HepG2 (cell line): Measurements from ENCODE around the gene ARPC3. TPM values are rescaled to one million over a fixed set of nuclear protein-coding genes. Genes with fewer than 3 reads are reported as not detected.

ENCODE experiments used
- ARHGAP35 ChIP-seq: sonication (generic); formaldehyde crosslinking; IDR thresholded peaks from 2 replicates; pipeline ENCODE4 v1.9.0; 2022; ENCODE audit warnings: mild to moderate bottlenecking, inconsistent platforms, moderate library complexity, missing genetic modification reagents, borderline replicate concordance
- ATF7-NPFF ChIP-seq: sonication (generic); formaldehyde crosslinking; IDR thresholded peaks from 2 replicates; pipeline ENCODE4 v1.8.1; 2023; ENCODE audit warnings: mild to moderate bottlenecking, low read depth, missing genetic modification reagents, moderate library complexity
- CCAR2 ChIP-seq: fragments of 200-400 bp; formaldehyde crosslinking; optimal IDR thresholded peaks from 2 replicates; pipeline ENCODE3; 2018; ENCODE audit warnings: low read depth, mild to moderate bottlenecking, low read length, moderate library complexity
- CEBPB ChIP-seq: IDR thresholded peaks from 2 replicates; pipeline ENCODE4 v1.6.1; 2011; ENCODE audit warnings: low read depth, low read length, improper control_type of control experiment, borderline replicate concordance
- FOSL1 ChIP-seq: sonication (generic); formaldehyde crosslinking; IDR thresholded peaks from 2 replicates; pipeline ENCODE4 v1.9.0; 2021; ENCODE audit warnings: missing genetic modification reagents, borderline replicate concordance
- HDAC2 ChIP-seq: sonication (generic); formaldehyde crosslinking; IDR thresholded peaks from 2 replicates; pipeline ENCODE4 v1.4.0; 2020; ENCODE audit warnings: missing genetic modification reagents
- HNRNPK ChIP-seq: fragments of 200-400 bp; formaldehyde crosslinking; IDR thresholded peaks from 2 replicates; pipeline ENCODE4 v1.6.1; 2018; ENCODE audit warnings: low read length, low read depth, moderate library complexity, mild to moderate bottlenecking; ENCODE audit not compliant: poor library complexity, severe bottlenecking
- ISX ChIP-seq: sonication (generic); formaldehyde crosslinking; conservative IDR thresholded peaks from 2 replicates; pipeline ENCODE4 v1.5.0; 2020; ENCODE audit warnings: missing genetic modification reagents
- KMT2A ChIP-seq: sonication (generic); formaldehyde crosslinking; IDR thresholded peaks from 2 replicates; pipeline ENCODE4 v1.4.0; 2020; ENCODE audit warnings: missing genetic modification reagents
- MBD4 ChIP-seq: IDR thresholded peaks from 2 replicates; pipeline ENCODE4 v1.6.1; 2012; ENCODE audit warnings: low read length, inconsistent platforms, borderline replicate concordance
- NCOA2 ChIP-seq: sonication (generic); formaldehyde crosslinking; IDR thresholded peaks from 2 replicates; pipeline ENCODE4 v1.8.0; 2022; ENCODE audit warnings: inconsistent platforms
- NFE2L1 ChIP-seq: sonication (generic); formaldehyde crosslinking; IDR thresholded peaks from 2 replicates; pipeline ENCODE4 v1.4.0; 2020; ENCODE audit warnings: missing genetic modification reagents, mild to moderate bottlenecking, borderline replicate concordance
- NR2C2 ChIP-seq: sonication (generic); formaldehyde crosslinking; IDR thresholded peaks from 2 replicates; pipeline ENCODE4 v1.4.0; 2020; ENCODE audit warnings: missing genetic modification reagents, mild to moderate bottlenecking, moderate library complexity, borderline replicate concordance
- RAD21 ChIP-seq: fragments of 450-650 bp; formaldehyde crosslinking; IDR thresholded peaks from 2 replicates; pipeline ENCODE4 v1.5.0; 2020; ENCODE audit warnings: mild to moderate bottlenecking
- SMAD1 ChIP-seq: sonication (generic); formaldehyde crosslinking; IDR thresholded peaks from 2 replicates; pipeline ENCODE4 v1.4.0; 2020; ENCODE audit warnings: missing genetic modification reagents, low read depth, mild to moderate bottlenecking, borderline replicate concordance
- SMAD9 ChIP-seq: sonication (generic); formaldehyde crosslinking; IDR thresholded peaks from 2 replicates; pipeline ENCODE4 v1.5.1; 2020; ENCODE audit warnings: mild to moderate bottlenecking, missing genetic modification reagents
- TARDBP ChIP-seq: sonication (generic); formaldehyde crosslinking; IDR thresholded peaks from 2 replicates; pipeline ENCODE4 v1.8.0; 2022; ENCODE audit warnings: mild to moderate bottlenecking, missing genetic modification reagents
- ZNF10 ChIP-seq: sonication (generic); formaldehyde crosslinking; IDR thresholded peaks from 2 replicates; pipeline ENCODE4 v1.4.0; 2020; ENCODE audit warnings: mild to moderate bottlenecking, low read depth, missing genetic modification reagents, borderline replicate concordance
- ZNF292 ChIP-seq: sonication (generic); formaldehyde crosslinking; IDR thresholded peaks from 2 replicates; pipeline ENCODE4 v1.8.1; 2022; ENCODE audit warnings: mild to moderate bottlenecking, low read depth, missing genetic modification reagents, borderline replicate concordance
- ZNF354B ChIP-seq: sonication (generic); formaldehyde crosslinking; IDR thresholded peaks from 2 replicates; pipeline ENCODE4 v1.8.0; 2022; ENCODE audit warnings: mild to moderate bottlenecking, missing genetic modification reagents
- ZNF44 ChIP-seq: sonication (generic); formaldehyde crosslinking; IDR thresholded peaks from 2 replicates; pipeline ENCODE4 v1.5.1; 2020; ENCODE audit warnings: mild to moderate bottlenecking, missing genetic modification reagents
- ZNF496 ChIP-seq: sonication (generic); formaldehyde crosslinking; IDR thresholded peaks from 2 replicates; pipeline ENCODE4 v1.8.1; 2023; ENCODE audit warnings: mild to moderate bottlenecking, moderate library complexity, missing genetic modification reagents; ENCODE audit not compliant: insufficient replicate concordance
- ZNF766 ChIP-seq: sonication (generic); formaldehyde crosslinking; IDR thresholded peaks from 2 replicates; pipeline ENCODE4 v1.5.0; 2020; ENCODE audit warnings: missing genetic modification reagents, borderline replicate concordance
- ZNF792 ChIP-seq: IDR thresholded peaks from 2 replicates; pipeline ENCODE4 v1.6.1; 2016
- ZNF879 ChIP-seq: sonication (generic); formaldehyde crosslinking; IDR thresholded peaks from 2 replicates; pipeline ENCODE4 v1.8.1; 2023; ENCODE audit warnings: missing genetic modification reagents
- polyA plus RNA-seq, 8 experiments: library from polyadenylated mRNA; depleted of rRNA in 3 of 8; stranded (reverse) in 7 of 8; unstranded in 1 of 8; fragments of >200 nt; fragmentation: Illumina TruSeq in 4 of 8; extraction: Trizol in 4 of 8; gene quantifications; 2 replicates each; pipeline versions ENCODE4 v1.2.1 to v1.2.3, GENCODE V29; 2011 to 2016; ENCODE audit warnings: low read depth in 4 of 8, missing spikeins in 1 of 8, mixed read lengths in 1 of 8; ENCODE audit not compliant: insufficient read depth in 1 of 8
- total RNA-seq, 5 experiments: library from RNA; depleted of rRNA; stranded (reverse); fragments of >200 nt; fragmentation: Illumina TruSeq; extraction: Trizol; gene quantifications; 2 replicates each; pipeline ENCODE4 v1.2.3, GENCODE V29; 2016; ENCODE audit warnings: low read depth in 1 of 5
- TF ChIP-seq, protein P1 (sequence below): sonication (generic); formaldehyde crosslinking; IDR thresholded peaks from 2 replicates; pipeline ENCODE4 v1.4.0; 2020; ENCODE audit warnings: missing genetic modification reagents
- TF ChIP-seq, protein P2 (sequence below): sonication (generic); formaldehyde crosslinking; IDR thresholded peaks from 2 replicates; pipeline ENCODE4 v1.8.0; 2022; ENCODE audit warnings: mild to moderate bottlenecking, missing genetic modification reagents, moderate library complexity

The ARPC3 gene
- total and polyA plus RNA-seq, 2 of the 13 experiments (the other 11 are each of a cell fraction or from before 2014, with no cell fraction given), result 32.7 to 234 TPM

DNA sequence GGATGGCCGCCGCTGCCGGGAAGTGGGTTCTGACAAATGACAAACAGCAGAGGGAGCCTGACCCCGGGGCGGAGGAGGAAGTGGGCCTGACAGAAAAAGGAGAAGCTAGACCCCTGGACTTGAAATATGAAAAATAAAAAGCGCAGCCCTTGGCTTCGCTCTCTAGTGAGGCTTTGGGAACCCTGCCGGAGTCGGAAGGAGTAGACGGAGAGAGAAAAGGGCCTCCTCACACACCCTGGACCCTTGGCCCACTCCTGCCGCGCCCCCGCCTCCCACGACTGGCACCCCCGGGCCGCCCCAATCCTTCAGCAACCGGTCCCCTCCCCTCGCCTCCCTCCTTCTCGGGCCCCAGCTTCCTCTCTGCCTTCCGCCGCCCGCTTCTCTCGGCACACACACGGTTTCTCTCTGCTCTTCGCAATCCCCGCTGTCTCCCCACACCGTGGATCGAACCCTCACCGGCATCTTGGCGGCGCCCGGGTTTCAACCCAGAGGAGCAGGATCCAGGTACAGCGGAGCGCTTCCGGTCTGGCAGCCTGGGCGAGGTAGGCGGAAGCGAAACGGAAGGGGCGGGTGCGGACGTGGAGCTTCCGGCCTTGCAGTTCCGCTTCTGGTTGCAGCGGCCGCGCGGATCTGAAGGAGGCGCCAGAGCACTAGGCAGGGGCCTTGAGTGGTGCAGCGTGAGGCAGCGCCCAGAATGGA is at the start of gene ARPC3 (continued):
- 0 out of 2 replicates have a peak, but pooled peaks have one; percentile 66 for TF ChIP-seq ZNF354B (CRISPR knock-in tag)
- TF ChIP-seq TARDBP (CRISPR knock-in tag), result peak; percentile 70
- no peak for TF ChIP-seq ZNF766
- TF ChIP-seq ZNF879, result 0 out of 2 replicates have a peak, but pooled peaks have one; percentile 60
- TF ChIP-seq ZNF496 (CRISPR knock-in tag), result no peak
- TF ChIP-seq SMAD9 (CRISPR knock-in tag), result no peak
- no peak for TF ChIP-seq MBD4
- TF ChIP-seq SMAD1 (CRISPR knock-in tag), result no peak
- TF ChIP-seq NFE2L1 (CRISPR knock-in tag), result no peak
- no peak for TF ChIP-seq CEBPB
- peak; percentile 88 for TF ChIP-seq ZNF792
- TF ChIP-seq, protein P1, sequence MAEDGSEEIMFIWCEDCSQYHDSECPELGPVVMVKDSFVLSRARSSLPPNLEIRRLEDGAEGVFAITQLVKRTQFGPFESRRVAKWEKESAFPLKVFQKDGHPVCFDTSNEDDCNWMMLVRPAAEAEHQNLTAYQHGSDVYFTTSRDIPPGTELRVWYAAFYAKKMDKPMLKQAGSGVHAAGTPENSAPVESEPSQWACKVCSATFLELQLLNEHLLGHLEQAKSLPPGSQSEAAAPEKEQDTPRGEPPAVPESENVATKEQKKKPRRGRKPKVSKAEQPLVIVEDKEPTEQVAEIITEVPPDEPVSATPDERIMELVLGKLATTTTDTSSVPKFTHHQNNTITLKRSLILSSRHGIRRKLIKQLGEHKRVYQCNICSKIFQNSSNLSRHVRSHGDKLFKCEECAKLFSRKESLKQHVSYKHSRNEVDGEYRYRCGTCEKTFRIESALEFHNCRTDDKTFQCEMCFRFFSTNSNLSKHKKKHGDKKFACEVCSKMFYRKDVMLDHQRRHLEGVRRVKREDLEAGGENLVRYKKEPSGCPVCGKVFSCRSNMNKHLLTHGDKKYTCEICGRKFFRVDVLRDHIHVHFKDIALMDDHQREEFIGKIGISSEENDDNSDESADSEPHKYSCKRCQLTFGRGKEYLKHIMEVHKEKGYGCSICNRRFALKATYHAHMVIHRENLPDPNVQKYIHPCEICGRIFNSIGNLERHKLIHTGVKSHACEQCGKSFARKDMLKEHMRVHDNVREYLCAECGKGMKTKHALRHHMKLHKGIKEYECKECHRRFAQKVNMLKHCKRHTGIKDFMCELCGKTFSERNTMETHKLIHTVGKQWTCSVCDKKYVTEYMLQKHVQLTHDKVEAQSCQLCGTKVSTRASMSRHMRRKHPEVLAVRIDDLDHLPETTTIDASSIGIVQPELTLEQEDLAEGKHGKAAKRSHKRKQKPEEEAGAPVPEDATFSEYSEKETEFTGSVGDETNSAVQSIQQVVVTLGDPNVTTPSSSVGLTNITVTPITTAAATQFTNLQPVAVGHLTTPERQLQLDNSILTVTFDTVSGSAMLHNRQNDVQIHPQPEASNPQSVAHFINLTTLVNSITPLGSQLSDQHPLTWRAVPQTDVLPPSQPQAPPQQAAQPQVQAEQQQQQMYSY, result peak; percentile 58; the same call in 1 of the 2 replicates
- TF ChIP-seq NCOA2 (CRISPR knock-in tag), result no peak; the same call in 1 of the 2 replicates
- TF ChIP-seq, protein P2, sequence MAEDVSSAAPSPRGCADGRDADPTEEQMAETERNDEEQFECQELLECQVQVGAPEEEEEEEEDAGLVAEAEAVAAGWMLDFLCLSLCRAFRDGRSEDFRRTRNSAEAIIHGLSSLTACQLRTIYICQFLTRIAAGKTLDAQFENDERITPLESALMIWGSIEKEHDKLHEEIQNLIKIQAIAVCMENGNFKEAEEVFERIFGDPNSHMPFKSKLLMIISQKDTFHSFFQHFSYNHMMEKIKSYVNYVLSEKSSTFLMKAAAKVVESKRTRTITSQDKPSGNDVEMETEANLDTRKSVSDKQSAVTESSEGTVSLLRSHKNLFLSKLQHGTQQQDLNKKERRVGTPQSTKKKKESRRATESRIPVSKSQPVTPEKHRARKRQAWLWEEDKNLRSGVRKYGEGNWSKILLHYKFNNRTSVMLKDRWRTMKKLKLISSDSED (CRISPR knock-in tag), result no peak
- no peak; the same call in 1 of the 2 replicates for TF ChIP-seq ATF7-NPFF
- TF ChIP-seq HDAC2 (CRISPR knock-in tag), result peak; percentile 64; the same call in 1 of the 2 replicates
- no peak for TF ChIP-seq ISX
- TF ChIP-seq KMT2A (CRISPR knock-in tag), result peak; percentile 67
- TF ChIP-seq HNRNPK, result no peak
- no peak for TF ChIP-seq FOSL1 (CRISPR knock-in tag)
- TF ChIP-seq RAD21 (CRISPR knock-in tag), result peak; percentile 93
- TF ChIP-seq ZNF292 (CRISPR knock-in tag), result peak; percentile 51; the same call in 1 of the 2 replicates
- TF ChIP-seq CCAR2, result no peak
- TF ChIP-seq ZNF44 (CRISPR knock-in tag), result peak; percentile 84; the same call in 1 of the 2 replicates
- no peak; the same call in 1 of the 2 replicates for TF ChIP-seq ARHGAP35 (CRISPR knock-in tag)
- no peak for TF ChIP-seq ZNF10
- TF ChIP-seq NR2C2 (CRISPR knock-in tag), result peak; percentile 77; the same call in 1 of the 2 replicates
